T47D (cell line): Measurements from ENCODE around the gene FXR1.
"Not testable (repeated sequence)": the region's sequence is repeated elsewhere in the genome, so short reads cannot be mapped to it uniquely, and the experiment has no call there.

Experiments
- DNase-seq, 2 experiments: peaks; one replicate each; pipeline versions ENCODE4 v3.0.0 to v3.0.0-alpha.2; 2011 to 2012; ENCODE audit warnings: low read depth in 1 of 2, low spot score in 1 of 2
- JUND ChIP-seq: IDR thresholded peaks from 2 replicates; pipeline ENCODE4 v1.6.1; 2012; ENCODE audit warnings: low read depth
- in situ Hi-C: cut with HindIII; loops from 2 replicates; pipeline ENCODE4 v1.10.0; 2016; ENCODE audit warnings: low sequenced_read_pairs, low pct_unique_long_range_greater_than_20kb

Gene FXR1

DNA sequence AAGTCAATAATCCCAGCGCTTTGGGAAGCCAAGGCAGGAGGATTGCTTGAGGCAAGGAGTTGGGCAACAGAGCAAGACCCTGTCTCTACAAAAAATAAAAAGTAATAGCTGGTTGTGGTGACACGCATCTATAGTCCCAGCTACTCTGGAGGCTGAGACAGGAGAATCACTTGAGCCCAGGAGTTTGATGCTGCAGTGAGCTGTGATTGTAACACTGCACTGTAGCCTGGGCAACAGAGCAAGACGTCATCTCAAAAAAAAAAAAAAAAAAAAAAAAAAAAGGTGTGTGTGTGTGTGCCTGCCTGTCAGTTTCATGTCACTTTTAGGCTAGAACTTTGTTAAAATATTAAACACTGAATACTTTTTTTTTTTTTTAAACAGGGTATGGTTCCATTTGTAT, 48.6 kb downstream of the FXR1 start:
- no peak for DNase-seq
- in situ Hi-C loops: no loop called here
- TF ChIP-seq JUND: no peak

DNA sequence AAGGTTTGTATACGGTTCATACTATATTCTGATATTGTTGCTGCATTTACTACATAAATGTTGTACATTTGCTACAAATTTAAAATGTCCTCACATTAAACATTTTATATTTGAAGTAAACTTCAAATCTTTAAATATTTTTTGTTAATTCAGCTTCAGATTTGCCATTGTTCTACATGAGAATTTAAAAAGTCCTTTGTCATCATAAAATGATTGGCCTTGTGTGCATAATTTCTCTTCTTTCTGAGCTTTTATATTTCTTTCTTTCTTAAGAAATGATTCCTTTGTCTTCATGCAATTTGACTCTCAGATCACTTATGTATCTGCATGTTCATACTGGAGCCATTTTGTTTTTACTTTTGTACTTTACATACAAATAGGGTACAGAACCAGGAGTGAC, 49.1 kb downstream of the FXR1 start:
- DNase-seq: no peak
- in situ Hi-C loops: no loop called here
- TF ChIP-seq JUND: no peak

DNA sequence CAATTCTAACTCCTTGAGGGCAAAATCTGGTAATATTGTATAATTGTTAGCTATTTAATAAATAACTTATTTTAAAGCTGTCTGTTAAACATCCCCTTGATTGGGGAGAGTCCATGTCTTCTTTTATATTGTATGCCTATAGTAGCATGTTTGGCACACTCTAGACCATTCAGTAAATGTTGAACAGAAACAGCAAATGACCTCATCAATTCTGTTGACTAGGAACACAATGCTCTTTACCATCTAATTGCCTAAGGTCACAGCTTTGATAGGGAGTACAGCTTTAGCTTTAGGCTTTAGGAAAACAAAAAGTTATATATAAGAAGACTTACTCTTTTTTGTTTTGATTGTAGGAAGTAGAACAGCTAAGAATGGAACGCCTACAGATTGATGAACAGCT, 50.1 kb downstream of the FXR1 start:
- TF ChIP-seq JUND: no peak
- in situ Hi-C loops: no loop called here
- DNase-seq: no peak

DNA sequence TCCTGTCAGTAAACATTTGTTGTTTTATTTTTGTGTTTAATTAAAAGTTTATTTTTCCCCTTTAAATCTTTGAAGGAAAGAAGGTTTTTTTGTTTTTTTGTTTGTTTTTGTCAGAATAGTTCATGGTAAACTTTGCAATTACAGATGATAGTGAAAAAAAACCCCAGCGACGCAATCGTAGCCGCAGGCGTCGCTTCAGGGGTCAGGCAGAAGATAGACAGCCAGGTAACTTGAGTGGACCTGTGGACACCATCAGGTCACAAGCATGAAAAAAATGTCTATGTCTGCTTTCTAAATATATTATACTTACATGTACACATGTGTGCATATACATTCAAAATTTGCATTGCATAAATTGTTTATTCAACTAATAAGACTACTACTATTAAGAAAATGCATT, 58.5 kb downstream of the FXR1 start:
- in situ Hi-C loops: no loop called here
- no peak for DNase-seq
- TF ChIP-seq JUND: no peak

DNA sequence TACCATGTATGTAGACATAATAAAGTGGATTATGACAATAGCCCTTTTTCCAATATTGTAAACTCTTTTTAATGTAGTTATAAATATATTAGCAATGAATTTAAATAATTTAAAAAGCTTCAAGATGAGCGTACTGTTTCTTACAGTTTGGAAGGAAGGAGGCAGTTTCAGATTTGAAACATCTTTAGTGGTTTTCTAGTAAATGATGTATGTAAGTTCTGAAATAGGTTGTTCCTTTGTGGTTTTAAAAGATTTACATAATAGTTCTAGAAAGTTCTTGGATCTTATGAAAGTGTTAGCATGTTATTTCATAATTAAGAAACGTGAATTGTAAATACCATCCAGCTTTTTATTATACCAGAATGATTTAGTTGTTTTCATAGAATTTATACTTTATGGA, 61.1 kb downstream of the FXR1 start:
- DNase-seq: no peak
- TF ChIP-seq JUND: no peak
- in situ Hi-C loops: no loop called here

DNA sequence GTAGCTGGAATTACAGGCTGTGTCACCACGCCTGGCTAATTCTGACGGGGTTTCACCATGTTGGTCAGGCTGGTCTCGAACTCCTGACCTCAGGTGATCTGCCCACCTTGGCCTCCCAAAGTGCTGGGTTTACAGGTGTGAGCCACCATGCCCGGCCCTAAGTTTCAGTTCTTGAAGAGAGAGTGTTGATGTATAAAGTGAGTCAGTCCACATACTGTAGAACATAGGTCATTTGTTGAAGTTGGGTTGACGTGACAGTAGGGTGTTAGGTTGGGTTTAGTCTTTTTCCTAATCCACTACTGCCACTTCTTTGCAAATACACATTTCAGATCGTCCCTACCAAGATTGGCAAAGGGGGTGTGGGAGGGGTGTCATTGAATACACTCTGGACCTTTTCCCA, 61.8 kb downstream of the FXR1 start:
- DNase-seq: no peak
- TF ChIP-seq JUND: no peak

DNA sequence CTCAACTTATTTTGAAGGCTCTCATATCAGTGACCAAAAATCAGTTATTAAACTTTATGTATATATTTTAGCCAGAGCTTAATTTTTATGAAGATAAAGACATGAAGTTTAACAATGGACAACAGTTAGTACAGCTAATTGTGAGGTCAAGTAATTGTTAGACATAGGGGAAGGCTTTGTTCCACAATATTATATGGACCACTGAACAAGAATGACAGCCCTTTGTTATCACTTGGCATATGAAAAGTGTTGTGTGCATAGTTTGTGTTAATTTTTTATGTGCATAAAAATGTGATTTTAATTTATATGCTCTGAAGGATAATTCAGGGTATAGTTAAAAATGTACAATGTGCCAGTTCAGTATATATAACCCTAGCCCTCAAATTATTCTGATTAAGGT, 65.0 kb downstream of the FXR1 start:
- no peak for DNase-seq
- no peak for TF ChIP-seq JUND
- in situ Hi-C loops: no loop called here

More for the DNA sequence above, 61.8 kb downstream of the FXR1 start:
- in situ Hi-C loops: no loop called here

DNA sequence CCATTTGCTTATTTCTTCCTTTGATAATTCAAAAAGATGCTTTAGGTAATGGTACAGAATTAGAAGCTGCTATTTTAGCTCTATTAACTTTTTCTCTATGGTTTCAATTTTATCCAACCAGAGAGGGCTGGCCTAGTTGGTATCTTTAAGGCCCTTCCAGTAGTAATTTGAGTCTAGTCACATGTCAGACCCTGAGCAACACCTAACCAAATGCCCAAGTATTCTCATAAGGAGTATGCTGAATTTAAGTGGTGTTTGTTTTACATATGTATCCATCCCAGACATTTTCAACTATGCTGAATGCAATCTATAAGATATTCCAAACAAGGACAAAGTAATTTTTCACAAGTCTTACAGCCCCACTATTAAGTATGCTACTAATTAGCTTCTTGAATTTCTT, 67.5 kb downstream of the FXR1 start:
- DNase-seq: no peak
- TF ChIP-seq JUND: no peak
- in situ Hi-C loops: no loop called here

DNA sequence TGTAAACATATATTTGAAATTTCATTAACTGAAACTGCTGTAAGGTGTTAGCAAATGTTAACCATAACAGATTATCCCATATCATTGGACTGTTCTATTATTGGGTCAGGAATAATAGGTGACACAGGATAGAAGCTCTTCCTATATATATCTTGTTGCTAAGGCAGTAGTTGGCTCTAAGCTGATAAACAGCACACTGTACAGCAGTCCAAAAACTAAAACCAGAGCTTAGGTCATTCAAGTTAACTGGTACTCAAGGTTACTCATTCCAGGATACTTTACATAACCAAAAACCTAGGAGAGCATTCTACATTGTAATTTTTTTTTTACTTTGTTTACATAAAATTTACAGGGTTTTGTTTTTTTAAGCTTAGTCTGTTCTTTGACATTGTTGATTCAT, 68.1 kb downstream of the FXR1 start:
- no peak for DNase-seq
- in situ Hi-C loops: no loop called here
- no peak for TF ChIP-seq JUND

DNA sequence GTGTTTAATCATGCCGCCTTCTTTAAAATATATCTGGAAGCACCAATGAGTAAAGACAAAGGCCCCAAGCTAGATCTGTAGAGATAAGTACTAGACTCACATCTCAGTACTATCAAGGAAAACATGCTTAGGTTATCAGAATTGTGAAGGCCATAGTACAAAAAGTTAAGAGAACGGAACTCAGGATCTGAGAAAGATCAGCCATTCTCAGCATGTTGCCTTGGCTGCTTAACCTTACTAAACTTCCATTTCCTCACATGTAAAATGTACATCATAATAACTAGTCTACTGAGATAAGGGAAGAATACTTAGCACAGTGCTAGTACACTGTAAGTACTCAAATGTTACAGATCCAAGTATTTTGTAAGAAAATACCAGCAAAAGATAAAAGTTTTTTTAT, 69.4 kb downstream of the FXR1 start:
- in situ Hi-C loops: no loop called here
- TF ChIP-seq JUND: no peak
- DNase-seq: no peak

DNA sequence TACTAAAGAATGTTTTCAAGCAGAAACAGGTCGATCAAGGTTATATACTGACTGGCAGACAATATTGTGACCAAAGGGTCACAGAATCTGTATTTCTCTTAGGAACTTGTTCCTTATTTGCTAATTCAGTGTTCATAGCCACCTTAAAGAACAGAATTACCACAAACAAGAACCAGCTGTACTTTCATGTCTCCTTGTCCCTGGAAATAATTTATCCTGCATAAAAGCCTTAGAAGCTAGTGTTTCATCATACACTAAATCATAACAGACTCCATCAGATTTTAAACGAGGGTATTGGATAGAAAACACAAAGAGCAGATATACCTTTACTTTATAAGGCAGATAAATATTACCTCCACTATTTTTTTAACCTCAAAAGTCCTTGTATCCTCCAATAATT, 70.7 kb downstream of the FXR1 start:
- in situ Hi-C loops: no loop called here
- no peak for DNase-seq
- TF ChIP-seq JUND: no peak

DNA sequence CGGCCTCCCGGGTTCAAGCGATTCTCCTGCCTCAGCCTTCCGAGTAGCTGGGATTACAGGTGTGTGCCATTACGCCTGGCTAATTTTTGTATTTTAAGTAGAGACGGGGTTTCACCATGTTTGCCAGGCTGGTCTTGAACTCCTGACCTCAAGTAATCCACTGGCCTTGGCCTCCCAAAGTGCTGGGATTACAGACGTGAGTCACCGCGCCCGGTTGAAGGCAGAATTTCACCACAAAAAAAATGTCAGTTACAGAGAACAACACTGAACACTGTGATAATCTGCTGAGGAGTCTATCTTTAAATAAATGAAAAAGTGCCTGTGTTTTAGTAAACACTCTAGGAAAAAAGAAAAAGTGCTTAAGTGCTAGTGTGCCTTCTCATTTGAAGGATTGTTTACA, 73.9 kb downstream of the FXR1 start:
- DNase-seq, in situ Hi-C loops: not testable (repeated sequence)

DNA sequence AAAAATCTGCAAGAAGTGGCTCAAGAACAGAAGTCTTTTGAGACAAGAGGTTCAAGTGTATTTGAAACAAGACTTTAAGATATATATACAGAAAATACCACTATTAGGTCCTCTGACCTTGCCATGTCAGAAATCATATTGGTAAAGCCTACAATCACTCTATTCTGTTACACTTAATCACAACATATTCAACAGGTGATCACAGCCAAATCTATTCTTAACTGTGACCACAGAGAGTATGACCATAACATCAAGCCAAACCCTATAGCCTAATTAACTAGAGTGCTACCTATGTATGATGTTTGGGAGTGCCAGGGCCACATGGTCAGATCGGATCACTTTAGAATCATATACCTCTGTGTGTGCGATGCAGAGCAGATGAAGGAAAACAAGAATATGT, 74.9 kb downstream of the FXR1 start:
- in situ Hi-C loops: no loop called here
- no peak for DNase-seq
- no peak for TF ChIP-seq JUND

DNA sequence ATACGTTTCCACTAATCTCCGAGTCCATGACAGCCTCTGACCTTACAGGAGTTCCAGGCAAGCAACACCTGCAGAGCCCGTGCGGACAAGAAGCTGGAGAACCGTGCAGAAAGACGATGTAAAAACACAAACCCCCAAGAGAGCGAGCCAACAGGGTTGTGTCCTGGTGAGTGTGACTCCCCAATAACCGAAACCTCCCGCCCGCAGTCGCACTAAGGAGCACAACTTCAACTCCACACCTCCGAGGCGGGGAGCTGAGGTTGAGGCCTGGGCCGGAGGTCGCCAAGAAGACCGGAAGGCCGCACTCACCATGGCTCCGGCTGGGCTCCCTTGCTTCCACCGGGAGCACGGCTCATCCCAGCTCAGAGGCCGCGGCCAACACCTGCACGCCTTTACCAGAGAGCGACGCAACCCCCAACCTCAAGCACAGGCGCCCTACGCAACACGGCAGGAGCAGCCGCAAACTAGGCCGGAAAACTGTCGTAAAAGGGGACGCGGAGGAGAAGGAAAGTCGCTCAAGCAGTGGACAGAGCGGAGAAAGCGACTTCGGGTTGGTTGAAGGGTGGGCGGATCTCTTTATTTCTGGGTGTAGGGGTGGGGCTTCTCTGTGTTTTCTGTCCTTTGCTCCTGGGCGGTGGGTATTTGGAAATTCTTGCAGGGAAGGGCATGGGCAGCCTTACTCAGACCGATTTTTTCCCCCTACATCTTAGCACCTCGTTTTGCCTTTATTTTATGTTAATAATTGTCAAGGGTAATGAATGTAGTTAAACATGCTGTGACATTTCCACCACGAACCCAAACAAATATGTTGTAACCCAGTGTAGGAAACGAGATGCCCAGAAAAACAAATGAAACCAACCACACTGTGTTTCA, 77.1 kb downstream of the FXR1 start, which contains the start of gene DNAJC19:
Gene DNAJC19 (minus strand): TSS at position 446 of the 873 bp plus-strand sequence. CDS start 134 bp downstream, at position 312.
- peak; percentile 96 to 100 for DNase-seq
- in situ Hi-C loops: no loop called here
- TF ChIP-seq JUND: no peak
